GM19397 (cell line): ENCODE measurements around the gene TNRC6A.

ENCODE experiments used
- ATAC-seq: cut with Tn5 transposase; IDR thresholded peaks from one replicate; pipeline ENCODE4 v1.9.1; 2021; ENCODE audit warnings: mild to moderate bottlenecking, moderate library complexity; ENCODE audit not compliant: unreplicated experiment

TNRC6A gene

DNA sequence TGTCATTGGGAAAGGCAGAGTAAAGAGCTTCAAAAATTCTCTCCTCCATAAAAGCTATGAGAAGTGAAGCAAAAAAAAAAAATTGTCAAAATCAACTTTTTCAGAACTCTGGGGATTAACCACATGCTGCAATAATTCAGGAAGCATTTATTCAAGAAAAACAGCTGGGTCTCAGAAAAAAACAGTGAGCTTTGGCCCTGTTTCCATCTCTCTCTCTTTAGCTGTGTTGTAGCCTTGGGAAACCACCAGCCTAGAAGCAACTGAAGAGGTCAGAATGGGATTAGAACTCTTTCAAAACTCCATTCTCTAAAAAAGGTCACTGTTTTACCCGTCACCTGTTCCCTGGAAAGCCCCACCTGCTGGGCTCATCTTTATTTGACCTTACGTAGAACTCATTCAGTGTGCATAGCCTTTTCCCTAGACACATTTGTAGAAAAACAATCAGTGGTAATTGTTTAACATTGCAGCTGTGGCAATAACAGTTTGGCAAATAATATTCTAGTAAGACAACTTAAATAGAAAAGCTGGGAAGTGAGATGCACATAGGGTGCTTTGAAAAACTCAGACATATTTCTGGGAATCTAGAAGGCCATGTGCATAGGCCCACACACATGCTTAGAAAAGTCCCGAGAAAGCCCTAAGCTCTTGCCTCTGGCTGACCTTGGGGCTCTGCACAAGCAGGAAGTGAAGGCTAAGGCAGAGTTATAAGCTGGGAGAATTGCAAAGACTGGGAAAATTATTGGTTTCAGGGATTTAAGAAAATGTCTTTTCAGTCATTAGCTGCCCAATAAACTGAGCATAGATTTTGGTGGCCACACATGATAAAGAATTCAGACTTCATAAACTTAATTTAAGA, 134.4 kb downstream of the TNRC6A start:
- ATAC-seq, result no peak

DNA sequence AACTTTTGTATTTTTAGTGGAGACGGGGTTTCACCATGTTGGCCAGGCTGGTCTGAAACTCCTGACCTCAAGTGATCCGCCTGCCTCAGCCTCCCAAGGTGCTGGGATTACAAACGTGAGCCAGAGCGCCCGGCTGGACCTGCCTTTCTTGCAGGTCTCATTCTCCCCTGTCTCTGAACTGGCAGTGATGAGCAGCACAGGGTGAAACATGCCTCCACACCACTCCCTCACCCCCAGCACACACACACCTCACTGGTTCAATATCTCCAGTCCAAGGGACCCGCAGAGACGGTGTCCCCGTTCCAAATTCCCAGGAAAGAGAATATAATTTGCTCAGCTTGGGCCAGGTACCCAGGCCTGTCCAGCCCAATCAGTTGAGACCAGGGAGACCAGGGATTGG, 139.6 kb downstream of the TNRC6A start:
- ATAC-seq, result no peak

DNA sequence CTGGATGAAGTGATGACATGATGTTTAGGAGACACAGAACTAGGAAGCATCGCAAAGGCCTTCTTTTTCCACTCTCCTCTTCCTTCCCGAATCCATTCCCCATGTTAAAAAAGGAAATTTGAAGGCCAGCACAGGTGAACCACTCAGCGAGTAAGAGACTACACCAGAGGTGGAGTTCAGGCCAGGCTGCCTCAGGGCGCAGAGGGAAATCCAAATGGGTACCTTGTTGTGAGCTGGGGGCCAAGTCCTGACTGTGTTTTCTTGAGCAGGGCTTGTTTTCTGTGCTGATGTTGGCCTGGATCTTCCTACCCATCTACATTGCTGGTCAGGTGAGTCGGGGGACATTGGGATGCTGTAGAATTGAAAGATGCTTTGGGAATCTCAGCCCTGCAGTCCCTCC, 142.4 kb downstream of the TNRC6A start:
- no peak for ATAC-seq

DNA sequence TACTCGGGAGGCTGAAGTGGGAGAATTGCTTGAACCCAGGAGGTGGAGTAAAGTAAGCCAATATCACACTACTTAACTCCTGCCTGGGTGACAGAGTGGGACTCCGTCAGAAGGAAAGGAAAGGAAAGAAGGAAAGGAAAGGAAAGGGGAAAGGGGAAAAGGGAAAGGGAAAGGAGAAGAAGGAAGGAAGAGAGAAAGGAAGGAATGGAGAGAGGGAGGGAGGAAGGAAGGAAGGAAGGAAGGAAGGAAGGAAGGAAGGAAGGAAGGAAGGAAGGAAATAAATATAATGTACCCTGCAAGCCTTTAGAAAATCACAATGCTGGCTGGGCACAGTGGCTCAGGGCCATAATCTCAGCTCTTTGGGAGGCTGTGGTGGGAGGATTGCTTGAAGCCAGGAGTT, 143.6 kb downstream of the TNRC6A start:
- ATAC-seq, result no peak

DNA sequence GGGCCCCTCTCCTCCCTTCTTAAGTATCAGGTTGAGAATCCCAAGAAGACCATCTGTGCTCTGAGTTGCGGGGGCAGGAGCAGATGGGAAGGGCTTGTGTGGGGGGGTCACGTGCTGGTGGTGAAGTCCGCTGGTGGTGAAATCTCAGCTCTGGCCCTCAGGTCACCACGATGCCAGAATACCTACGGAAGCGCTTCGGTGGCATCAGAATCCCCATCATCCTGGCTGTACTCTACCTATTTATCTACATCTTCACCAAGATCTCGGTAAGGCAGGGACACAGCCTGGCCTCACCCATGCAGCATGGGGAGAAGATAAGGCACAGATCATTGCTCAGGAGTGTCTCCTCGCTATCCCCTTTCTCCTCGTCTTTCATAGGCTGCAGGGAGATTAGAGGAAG, 146.0 kb downstream of the TNRC6A start:
- ATAC-seq, result no peak
